ENCODE results near the gene EDAR.

DNA sequence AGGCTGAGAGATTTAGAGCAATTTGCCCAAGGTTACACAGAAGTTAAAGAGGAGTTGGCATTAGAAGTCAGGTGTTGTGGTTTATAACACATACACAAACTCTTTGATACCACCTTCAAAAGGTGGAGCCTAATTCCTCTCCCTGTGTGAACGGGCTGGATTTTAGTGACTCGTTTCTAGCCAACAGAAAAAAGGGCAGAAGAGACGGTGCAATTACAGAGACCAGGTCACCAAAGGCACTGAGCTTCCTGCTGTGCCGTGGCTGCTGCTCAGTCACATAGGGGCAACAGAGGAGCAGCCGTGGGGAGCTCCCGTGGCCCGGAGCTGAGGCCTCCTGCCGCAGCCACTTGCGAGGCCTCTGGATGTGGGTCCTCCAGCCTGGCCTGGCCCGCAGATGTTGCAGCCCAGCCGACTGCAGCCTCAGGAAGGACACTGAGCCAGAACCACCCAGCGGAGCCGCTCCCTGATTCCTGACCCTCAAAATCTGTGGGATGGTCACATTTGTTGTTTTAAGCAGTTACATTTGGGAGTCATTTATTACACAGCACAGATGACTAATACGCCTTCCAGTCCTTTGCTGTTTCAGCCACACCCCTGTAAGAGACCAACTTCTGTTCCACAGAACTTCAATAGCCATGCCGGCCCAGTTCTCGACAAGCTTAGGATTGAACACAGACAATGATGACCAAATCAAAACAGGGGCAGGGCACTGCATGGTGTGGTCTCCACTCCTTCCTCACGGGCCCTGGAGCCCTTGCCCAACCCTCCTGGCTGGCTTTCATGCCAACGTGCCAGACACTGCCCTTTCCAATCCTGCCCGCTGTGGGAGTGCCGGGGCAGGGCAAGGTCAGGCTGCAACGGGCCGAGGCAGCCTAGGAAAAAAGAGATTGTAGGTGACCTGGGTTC lies 17.1 kb downstream of the EDAR start:
- TF ChIP-seq POLR2AphosphoS5 (IDR thresholded peaks at IDR 0.05; ENCODE audit: low read depth, low read length) (0 out of 2 replicates have a peak, but pooled peaks have one; percentile 16), EGR1 (IDR thresholded peaks at IDR 0.05; ENCODE audit: low read depth) (no peak), POLR2A (IDR thresholded peaks at IDR 0.05; ENCODE audit: borderline replicate concordance, extremely low read depth, insufficient read depth, insufficient read length) (no peak), SP1 (IDR thresholded peaks at IDR 0.05; ENCODE audit: low read depth) (peak; percentile 58), RAD21 (IDR thresholded peaks at IDR 0.05; ENCODE audit: low read depth) (0 out of 2 replicates have a peak, but pooled peaks have one; percentile 12)
- TF ChIP-seq, protein P1, sequence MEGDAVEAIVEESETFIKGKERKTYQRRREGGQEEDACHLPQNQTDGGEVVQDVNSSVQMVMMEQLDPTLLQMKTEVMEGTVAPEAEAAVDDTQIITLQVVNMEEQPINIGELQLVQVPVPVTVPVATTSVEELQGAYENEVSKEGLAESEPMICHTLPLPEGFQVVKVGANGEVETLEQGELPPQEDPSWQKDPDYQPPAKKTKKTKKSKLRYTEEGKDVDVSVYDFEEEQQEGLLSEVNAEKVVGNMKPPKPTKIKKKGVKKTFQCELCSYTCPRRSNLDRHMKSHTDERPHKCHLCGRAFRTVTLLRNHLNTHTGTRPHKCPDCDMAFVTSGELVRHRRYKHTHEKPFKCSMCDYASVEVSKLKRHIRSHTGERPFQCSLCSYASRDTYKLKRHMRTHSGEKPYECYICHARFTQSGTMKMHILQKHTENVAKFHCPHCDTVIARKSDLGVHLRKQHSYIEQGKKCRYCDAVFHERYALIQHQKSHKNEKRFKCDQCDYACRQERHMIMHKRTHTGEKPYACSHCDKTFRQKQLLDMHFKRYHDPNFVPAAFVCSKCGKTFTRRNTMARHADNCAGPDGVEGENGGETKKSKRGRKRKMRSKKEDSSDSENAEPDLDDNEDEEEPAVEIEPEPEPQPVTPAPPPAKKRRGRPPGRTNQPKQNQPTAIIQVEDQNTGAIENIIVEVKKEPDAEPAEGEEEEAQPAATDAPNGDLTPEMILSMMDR (IDR thresholded peaks at IDR 0.05 in 2 of 3, conservative IDR thresholded peaks at IDR 0.05 in 1 of 3; ENCODE audit: borderline replicate concordance in 1 of 3, insufficient read depth in 1 of 3, low read depth in 2 of 3, low read length in 2 of 3), result no peak
